Tibial nerve (tissue), 3 donors: ENCODE measurements around the gene ZNF407.

ENCODE experiments used
- POLR2A ChIP-seq, 2 donors: fragments of 450-650 bp; IDR thresholded peaks; one replicate each; pipeline ENCODE4 v1.6.1; 2017; ENCODE audit warnings: antibody characterized with exemption in 2 of 2, mild to moderate bottlenecking in 2 of 2, moderate library complexity in 2 of 2
- TF ChIP-seq, protein P1 (sequence below), 5 experiments: fragments of 200-600 bp in 3 of 5; fragments of 450-650 bp in 2 of 5; sonication (generic) in 3 of 5; IDR thresholded peaks; one replicate each; pipeline ENCODE4 v1.5.1; 2016 to 2019; ENCODE audit warnings: antibody characterized with exemption in 5 of 5, mild to moderate bottlenecking in 3 of 5, moderate library complexity in 2 of 5

DNA sequence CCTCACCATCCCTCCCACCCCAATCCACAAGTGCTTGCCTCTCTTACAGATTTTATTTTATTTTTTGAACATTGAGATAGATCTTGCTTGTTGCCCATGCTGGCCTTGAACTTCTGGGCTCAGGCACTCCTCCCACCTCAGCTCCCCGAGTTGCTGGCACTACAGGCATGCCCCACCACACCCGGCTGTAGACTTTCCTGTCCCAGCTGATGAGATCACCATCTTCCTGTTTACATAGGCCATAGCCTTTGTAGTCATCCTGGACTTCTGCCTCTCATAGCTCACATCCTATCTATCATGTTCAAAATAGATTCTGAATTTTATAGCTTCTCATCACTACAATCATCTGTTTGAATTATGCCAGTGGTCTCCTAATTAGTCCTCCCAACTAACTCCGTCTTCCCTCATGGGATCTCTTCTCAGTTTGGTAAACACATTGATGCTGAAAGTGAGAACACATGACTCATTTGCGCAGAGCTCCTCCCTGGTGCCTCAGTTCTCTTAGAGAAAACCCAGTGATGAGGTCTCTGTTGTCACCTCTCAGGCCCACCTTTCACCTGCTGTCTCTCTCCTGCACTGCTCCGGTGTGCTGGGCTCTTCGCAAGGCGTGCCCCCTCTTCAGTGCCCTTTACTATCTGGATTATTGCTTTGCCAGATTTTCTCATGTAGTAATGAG lies 243.0 kb downstream of the ZNF407 start:
- TF ChIP-seq, protein P1, sequence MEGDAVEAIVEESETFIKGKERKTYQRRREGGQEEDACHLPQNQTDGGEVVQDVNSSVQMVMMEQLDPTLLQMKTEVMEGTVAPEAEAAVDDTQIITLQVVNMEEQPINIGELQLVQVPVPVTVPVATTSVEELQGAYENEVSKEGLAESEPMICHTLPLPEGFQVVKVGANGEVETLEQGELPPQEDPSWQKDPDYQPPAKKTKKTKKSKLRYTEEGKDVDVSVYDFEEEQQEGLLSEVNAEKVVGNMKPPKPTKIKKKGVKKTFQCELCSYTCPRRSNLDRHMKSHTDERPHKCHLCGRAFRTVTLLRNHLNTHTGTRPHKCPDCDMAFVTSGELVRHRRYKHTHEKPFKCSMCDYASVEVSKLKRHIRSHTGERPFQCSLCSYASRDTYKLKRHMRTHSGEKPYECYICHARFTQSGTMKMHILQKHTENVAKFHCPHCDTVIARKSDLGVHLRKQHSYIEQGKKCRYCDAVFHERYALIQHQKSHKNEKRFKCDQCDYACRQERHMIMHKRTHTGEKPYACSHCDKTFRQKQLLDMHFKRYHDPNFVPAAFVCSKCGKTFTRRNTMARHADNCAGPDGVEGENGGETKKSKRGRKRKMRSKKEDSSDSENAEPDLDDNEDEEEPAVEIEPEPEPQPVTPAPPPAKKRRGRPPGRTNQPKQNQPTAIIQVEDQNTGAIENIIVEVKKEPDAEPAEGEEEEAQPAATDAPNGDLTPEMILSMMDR (IDR thresholded peaks at IDR 0.05) = no peak
- TF ChIP-seq POLR2A (IDR thresholded peaks at IDR 0.05) = no peak
